ENCODE measurements around the gene C5orf22. TPM values are rescaled to one million over a fixed set of nuclear protein-coding genes. Genes with fewer than 3 reads are reported as not detected.

C5orf22 gene
- total and polyA plus RNA-seq, 10 of the 15 experiments (the other 5 are each of a cell fraction or from before 2014, with no cell fraction given) = 10.5 to 35.5 (median 24.0) TPM

GRCh38 chr5:31531543-31531887, 586 bp upstream of the C5orf22 start (continued):
- 0 out of 2 replicates have a peak, but pooled peaks have one; percentile 2 for TF ChIP-seq CBX5 (IDR thresholded peaks at IDR 0.05; ENCODE audit: low read depth)
- TF ChIP-seq, protein P1, sequence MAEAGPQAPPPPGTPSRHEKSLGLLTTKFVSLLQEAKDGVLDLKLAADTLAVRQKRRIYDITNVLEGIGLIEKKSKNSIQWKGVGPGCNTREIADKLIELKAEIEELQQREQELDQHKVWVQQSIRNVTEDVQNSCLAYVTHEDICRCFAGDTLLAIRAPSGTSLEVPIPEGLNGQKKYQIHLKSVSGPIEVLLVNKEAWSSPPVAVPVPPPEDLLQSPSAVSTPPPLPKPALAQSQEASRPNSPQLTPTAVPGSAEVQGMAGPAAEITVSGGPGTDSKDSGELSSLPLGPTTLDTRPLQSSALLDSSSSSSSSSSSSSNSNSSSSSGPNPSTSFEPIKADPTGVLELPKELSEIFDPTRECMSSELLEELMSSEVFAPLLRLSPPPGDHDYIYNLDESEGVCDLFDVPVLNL (IDR thresholded peaks at IDR 0.05; ENCODE audit: low read depth, low read length) = 0 out of 2 replicates have a peak, but pooled peaks have one; percentile 38
- 0 out of 2 replicates have a peak, but pooled peaks have one; percentile 47 for TF ChIP-seq MXI1 (IDR thresholded peaks at IDR 0.05; ENCODE audit: low read depth, low read length)
- TF ChIP-seq RUNX3 (IDR thresholded peaks at IDR 0.05; ENCODE audit: low read length) = no peak
- no peak for TF ChIP-seq MTA3 (IDR thresholded peaks at IDR 0.05; ENCODE audit: borderline replicate concordance, low read length)
- no peak for TF ChIP-seq FOXM1 (IDR thresholded peaks at IDR 0.05; ENCODE audit: low read depth, low read length)
- peak; percentile 42; the same call in 1 of the 2 replicates for TF ChIP-seq SPI1 (IDR thresholded peaks at IDR 0.05; ENCODE audit: borderline replicate concordance, insufficient read depth, low read depth, low read length)
- TF ChIP-seq SMAD5 (IDR thresholded peaks at IDR 0.05; ENCODE audit: low read depth) = no peak

DNA sequence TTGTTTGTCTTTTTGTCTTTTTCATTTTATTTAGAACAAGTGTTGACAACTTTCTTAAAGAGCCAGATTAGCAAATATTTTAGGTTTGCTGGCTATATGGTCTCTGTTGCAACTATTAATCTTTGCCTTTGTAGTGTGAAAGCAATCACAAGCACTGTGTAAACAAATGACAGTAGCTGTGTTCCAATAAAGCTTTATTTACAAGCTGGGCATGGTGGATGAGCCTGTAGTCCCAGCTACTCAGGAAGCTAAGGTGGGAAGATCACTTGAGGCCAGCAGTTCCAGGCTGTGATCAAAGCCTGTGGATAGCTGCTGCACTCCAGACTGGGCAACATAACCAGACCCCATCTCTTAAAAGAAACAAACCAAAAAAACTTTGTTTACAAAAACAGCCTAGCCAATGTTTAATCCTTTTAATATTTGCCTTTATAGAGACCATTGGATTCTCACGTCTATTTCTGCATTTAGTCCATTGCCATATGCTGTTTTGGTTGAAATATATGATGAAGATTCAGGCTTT, 2.5 kb downstream of the C5orf22 start:
- no peak overlapping the region for H3K4me3 ChIP-seq
- H3K4me1 ChIP-seq (ENCODE audit: control insufficient read depth, insufficient read depth, low read length) = peaks cover 17% of the 10 kb centered on the region
- in situ Hi-C loops (cut with MboI) = no loop called here
- no peaks in the 10 kb centered on the region for H4K20me1 ChIP-seq (ENCODE audit: control insufficient read depth, insufficient read depth)
- H3K4me2 ChIP-seq (ENCODE audit: control insufficient read depth, insufficient read depth) = peak overlapping the region; percentile 41; the same call in 1 of the 2 replicates
- no peak overlapping the region for H2AFZ ChIP-seq (ENCODE audit: control insufficient read depth, low read depth, low read length)
- H3K27ac ChIP-seq (ENCODE audit: control insufficient read depth, insufficient read depth) = no peak overlapping the region
- peaks cover 0 to 8% of the 10 kb centered on the region in 2 experiments; a peak in 1 of 4 replicates for H3K36me3 ChIP-seq (ENCODE audit: control insufficient read depth in 2 of 2, insufficient read depth in 2 of 2, low read length in 1 of 2)
- H3K27me3 ChIP-seq (replicated peaks in 1 of 2; ENCODE audit: control insufficient read depth in 2 of 2, insufficient read depth in 2 of 2, low read length in 1 of 2) = no peaks in the 10 kb centered on the region
- H3K79me2 ChIP-seq (ENCODE audit: control insufficient read depth, insufficient read depth, low read length) = peaks cover 38% of the 10 kb centered on the region
- WGBS (ENCODE audit: insufficient coverage, insufficient replicate concordance, low lambda C conversion rate, missing lambda C conversion rate) = 100% methylated on average over 1 of the region's 1 CpG
- ATAC-seq (no peak), FAIRE-seq (no peak), DNase-seq (ENCODE audit: low read depth, low spot score) (no peak)
- intact Hi-C loops (cut with micrococcal nuclease; ENCODE audit: unreplicated experiment) = no loop called here
- CTCF ChIA-PET = interaction anchor here (0.5 kb wide), 1 partner anchor 65 kb away, joined by 3 read pairs; no protein-coding TSS in a partner anchor
- TF ChIP-seq, protein P2, sequence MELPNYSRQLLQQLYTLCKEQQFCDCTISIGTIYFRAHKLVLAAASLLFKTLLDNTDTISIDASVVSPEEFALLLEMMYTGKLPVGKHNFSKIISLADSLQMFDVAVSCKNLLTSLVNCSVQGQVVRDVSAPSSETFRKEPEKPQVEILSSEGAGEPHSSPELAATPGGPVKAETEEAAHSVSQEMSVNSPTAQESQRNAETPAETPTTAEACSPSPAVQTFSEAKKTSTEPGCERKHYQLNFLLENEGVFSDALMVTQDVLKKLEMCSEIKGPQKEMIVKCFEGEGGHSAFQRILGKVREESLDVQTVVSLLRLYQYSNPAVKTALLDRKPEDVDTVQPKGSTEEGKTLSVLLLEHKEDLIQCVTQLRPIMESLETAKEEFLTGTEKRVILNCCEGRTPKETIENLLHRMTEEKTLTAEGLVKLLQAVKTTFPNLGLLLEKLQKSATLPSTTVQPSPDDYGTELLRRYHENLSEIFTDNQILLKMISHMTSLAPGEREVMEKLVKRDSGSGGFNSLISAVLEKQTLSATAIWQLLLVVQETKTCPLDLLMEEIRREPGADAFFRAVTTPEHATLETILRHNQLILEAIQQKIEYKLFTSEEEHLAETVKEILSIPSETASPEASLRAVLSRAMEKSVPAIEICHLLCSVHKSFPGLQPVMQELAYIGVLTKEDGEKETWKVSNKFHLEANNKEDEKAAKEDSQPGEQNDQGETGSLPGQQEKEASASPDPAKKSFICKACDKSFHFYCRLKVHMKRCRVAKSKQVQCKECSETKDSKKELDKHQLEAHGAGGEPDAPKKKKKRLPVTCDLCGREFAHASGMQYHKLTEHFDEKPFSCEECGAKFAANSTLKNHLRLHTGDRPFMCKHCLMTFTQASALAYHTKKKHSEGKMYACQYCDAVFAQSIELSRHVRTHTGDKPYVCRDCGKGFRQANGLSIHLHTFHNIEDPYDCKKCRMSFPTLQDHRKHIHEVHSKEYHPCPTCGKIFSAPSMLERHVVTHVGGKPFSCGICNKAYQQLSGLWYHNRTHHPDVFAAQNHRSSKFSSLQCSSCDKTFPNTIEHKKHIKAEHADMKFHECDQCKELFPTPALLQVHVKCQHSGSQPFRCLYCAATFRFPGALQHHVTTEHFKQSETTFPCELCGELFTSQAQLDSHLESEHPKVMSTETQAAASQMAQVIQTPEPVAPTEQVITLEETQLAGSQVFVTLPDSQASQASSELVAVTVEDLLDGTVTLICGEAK (IDR thresholded peaks at IDR 0.05; ENCODE audit: borderline replicate concordance) = peak; percentile 82
- no peak for TF ChIP-seq PAX8 (IDR thresholded peaks at IDR 0.05)
- TF ChIP-seq FOXM1 (IDR thresholded peaks at IDR 0.05; ENCODE audit: low read depth, low read length) = no peak
- no peak overlapping the region for H3K9ac ChIP-seq (ENCODE audit: control insufficient read depth, insufficient read depth, low read length)
- BruUV-seq (replicated peaks) = no TSS peak
- POLR2A ChIA-PET = no interaction called here
- SMC1A ChIA-PET (ENCODE audit: uncharacterized antibody, unreplicated experiment) = no interaction called here
- no peaks in the 10 kb centered on the region for H3K9me3 ChIP-seq (replicated peaks; ENCODE audit: control insufficient read depth, insufficient read depth, low read length)
- RAD21 ChIA-PET (ENCODE audit: unreplicated experiment) = no interaction called here
